ENCODE measurements around the gene TFB1M. TPM values are rescaled to one million over a fixed set of nuclear protein-coding genes. Genes with fewer than 3 reads are reported as not detected.
A peak's percentile ranks its signal among the peaks of the same experiment; 100 is the strongest.

The TFB1M gene
- total RNA-seq, 1 donor = 20.0 TPM

DNA sequence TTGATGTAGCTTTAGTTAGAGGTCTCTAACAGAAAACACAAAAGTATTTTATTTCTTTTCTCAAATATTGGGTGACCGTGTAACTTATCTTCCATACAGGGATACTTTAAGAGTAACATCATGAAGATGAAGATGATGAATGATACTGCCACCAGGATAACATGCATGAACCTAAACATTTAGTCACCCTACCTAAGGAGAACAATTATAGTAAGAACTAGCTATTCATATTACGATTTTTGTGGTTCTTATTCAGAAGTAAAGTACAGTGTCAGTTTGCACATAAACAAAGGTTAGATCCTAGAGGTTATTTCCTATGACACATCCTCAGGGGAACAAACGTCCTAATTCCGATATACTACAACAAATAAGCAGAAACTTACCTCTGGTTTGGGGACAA lies 29.5 kb downstream of the TFB1M start:
- TF ChIP-seq, protein P1, sequence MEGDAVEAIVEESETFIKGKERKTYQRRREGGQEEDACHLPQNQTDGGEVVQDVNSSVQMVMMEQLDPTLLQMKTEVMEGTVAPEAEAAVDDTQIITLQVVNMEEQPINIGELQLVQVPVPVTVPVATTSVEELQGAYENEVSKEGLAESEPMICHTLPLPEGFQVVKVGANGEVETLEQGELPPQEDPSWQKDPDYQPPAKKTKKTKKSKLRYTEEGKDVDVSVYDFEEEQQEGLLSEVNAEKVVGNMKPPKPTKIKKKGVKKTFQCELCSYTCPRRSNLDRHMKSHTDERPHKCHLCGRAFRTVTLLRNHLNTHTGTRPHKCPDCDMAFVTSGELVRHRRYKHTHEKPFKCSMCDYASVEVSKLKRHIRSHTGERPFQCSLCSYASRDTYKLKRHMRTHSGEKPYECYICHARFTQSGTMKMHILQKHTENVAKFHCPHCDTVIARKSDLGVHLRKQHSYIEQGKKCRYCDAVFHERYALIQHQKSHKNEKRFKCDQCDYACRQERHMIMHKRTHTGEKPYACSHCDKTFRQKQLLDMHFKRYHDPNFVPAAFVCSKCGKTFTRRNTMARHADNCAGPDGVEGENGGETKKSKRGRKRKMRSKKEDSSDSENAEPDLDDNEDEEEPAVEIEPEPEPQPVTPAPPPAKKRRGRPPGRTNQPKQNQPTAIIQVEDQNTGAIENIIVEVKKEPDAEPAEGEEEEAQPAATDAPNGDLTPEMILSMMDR (IDR thresholded peaks at IDR 0.05; ENCODE audit: insufficient read depth, low read length) = no peak
- no peak overlapping the region for H3K4me3 ChIP-seq (ENCODE audit: low read depth, low read length)

DNA sequence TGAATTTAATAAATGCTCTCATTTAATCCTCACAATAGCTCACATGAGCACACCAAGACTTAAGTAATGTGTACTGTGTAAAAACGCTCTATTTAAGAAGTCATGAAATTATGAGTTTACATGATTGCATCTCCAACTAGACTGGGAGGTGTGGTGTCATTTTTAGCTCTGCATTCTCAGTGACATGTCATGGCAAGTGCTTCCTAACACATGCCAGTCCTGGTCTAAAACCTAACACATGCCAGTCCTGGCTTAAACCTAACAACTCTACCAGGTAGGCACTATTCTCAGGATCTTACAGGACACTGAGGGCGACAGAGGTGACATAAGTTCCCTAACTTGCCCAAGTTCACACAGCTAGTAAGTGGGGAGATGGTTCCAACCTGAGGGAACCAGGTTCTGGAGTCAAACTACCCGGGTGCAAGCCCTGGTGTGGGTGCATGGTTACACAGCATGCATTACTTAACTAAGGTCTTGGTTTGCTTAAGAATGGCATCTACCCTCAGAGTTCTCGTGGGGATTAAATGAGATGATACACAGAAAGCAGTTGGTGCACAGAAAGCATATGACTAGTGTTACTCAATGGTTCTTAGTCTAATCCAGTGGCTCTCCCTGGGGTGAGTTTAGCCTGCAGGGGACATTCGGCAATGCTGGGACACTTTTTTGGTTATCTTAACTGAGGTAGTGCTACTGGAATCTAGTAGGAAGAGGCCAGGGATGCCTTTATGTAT lies 35.8 kb downstream of the TFB1M start:
- no peak for DNase-seq (ENCODE audit: low read depth)
- no peak overlapping the region for H3K4me3 ChIP-seq (ENCODE audit: low read depth, low read length)
- TF ChIP-seq, protein P1 (IDR thresholded peaks at IDR 0.05; ENCODE audit: insufficient read depth, low read length) = no peak

More for the DNA sequence above, 29.5 kb downstream of the TFB1M start:
- no peak for DNase-seq (ENCODE audit: low read depth)

DNA sequence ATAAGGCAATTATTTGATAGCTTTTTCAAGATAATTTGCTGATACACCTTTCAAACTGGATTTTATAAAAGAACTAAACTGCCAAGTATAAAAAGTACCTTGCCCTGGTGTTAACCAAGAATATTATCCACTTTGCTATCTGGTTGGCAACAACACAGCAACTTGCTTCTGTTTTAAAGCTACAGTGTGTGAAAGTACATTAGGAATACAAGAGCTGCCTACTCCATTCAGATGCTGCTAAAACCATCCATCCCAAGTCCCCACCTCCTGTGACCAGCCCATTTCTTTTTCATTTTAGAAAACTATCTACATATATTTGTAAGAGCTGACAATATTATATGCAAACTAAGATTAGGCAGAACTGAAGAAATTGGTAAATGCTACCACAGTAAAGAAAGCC lies 37.6 kb downstream of the TFB1M start:
- DNase-seq (ENCODE audit: low read depth) = peak; percentile 8
- no peak overlapping the region for H3K4me3 ChIP-seq (ENCODE audit: low read depth, low read length)
- TF ChIP-seq, protein P1 (IDR thresholded peaks at IDR 0.05; ENCODE audit: insufficient read depth, low read length) = no peak

DNA sequence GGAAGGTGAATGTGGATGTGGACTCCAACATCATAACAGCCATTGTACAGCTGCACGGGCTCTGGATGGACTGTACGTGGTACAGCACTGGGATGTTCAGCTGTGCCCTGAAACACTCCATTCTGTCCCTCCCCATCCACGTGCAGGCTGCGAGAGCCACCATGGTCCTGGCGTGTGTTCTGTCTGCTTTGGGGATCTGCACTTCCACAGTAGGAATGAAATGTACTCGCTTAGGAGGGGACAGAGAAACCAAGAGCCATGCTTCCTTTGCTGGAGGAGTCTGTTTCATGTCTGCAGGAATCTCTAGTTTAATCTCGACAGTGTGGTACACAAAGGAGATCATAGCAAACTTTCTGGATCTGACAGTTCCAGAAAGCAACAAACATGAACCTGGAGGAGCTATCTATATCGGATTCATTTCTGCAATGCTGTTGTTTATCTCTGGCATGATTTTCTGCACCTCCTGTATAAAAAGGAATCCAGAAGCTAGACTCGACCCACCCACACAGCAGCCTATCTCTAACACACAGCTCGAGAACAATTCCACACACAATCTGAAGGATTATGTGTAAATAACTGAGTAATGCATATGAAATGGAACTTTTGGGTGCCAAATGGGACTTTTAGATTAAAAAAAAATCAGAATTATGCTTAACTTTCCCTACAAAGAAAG lies 38.3 kb downstream of the TFB1M start:
- H3K4me3 ChIP-seq (ENCODE audit: low read depth, low read length) = no peak overlapping the region
- DNase-seq (ENCODE audit: low read depth) = peak; percentile 58
- TF ChIP-seq, protein P1 (IDR thresholded peaks at IDR 0.05; ENCODE audit: insufficient read depth, low read length) = no peak

DNA sequence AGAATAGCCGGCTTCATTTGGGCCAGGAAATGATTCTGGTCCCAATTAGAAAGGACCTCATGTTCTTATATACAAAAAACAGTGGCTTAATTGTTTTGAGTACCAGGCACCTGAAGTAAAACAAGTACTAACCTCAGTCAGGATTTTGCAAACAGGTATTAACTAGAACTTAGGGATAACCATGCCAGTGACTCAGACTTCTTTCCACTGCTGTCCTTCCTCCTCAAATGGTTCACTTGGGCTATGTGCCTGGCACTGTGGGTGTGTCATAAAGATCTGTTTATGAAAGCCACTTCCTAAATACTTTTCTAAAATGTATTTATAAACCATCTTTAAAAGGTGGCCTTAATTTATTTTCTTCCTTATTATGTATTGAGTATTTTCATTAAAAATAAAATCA lies 39.8 kb downstream of the TFB1M start:
- H3K4me3 ChIP-seq (ENCODE audit: low read depth, low read length) = no peak overlapping the region
- DNase-seq (ENCODE audit: low read depth) = peak; percentile 58
- TF ChIP-seq, protein P1 (IDR thresholded peaks at IDR 0.05; ENCODE audit: insufficient read depth, low read length) = no peak

DNA sequence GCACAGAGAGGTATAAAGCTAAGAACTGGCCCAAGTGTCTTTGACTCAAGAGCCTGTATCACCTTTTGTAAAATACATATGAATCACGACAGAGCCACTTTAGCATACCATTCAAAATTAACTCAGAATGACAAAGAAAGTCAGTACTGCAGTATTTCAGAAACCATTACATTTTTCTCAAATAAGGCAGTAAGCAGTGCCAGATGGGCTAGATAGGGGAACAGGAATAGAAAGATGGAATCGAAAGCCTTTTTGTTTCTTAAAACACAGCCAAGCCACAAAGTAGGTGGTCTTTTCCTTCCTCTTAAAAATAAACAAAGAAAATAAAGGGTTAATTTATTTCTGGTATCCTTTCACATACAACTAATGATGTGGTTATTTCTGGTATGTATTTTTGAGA lies 40.2 kb downstream of the TFB1M start:
- TF ChIP-seq, protein P1 (IDR thresholded peaks at IDR 0.05; ENCODE audit: insufficient read depth, low read length) = no peak
- peak; percentile 34 for DNase-seq (ENCODE audit: low read depth)
- no peak overlapping the region for H3K4me3 ChIP-seq (ENCODE audit: low read depth, low read length)
